Trophoblast cell (in vitro differentiated cells and primary cell): ENCODE measurements around the gene AASS.
A peak's percentile ranks its signal among the peaks of the same experiment; 100 is the strongest.

Source experiments
- DNase-seq, 2 donors: peaks; one replicate each; pipeline ENCODE4 v3.0.0-alpha.2; 2016
- H2AFZ ChIP-seq: 2 replicates; pipeline ENCODE4 v1.6.1; 2013; ENCODE audit warnings: low read length, moderate library complexity, mild to moderate bottlenecking; ENCODE audit not compliant: insufficient read depth, poor library complexity
- H2AK5ac ChIP-seq: 2 replicates; pipeline ENCODE4 v1.6.1; 2013; ENCODE audit warnings: mild to moderate bottlenecking, low read length
- H2BK120ac ChIP-seq: 2 replicates; pipeline ENCODE4 v1.6.1; 2013; ENCODE audit warnings: low read length, mild to moderate bottlenecking, moderate library complexity; ENCODE audit not compliant: insufficient read depth, poor library complexity
- H2BK12ac ChIP-seq: 2 replicates; pipeline ENCODE4 v1.6.1; 2013; ENCODE audit warnings: mild to moderate bottlenecking, low read length, moderate library complexity
- H2BK5ac ChIP-seq: 2 replicates; pipeline ENCODE4 v1.6.1; 2013; ENCODE audit warnings: low read length, low read depth, moderate library complexity, mild to moderate bottlenecking; ENCODE audit not compliant: poor library complexity
- H3K14ac ChIP-seq: 2 replicates; pipeline ENCODE4 v1.6.1; 2013; ENCODE audit warnings: mild to moderate bottlenecking, low read length
- H3K18ac ChIP-seq: 2 replicates; pipeline ENCODE4 v1.6.1; 2013; ENCODE audit warnings: mild to moderate bottlenecking, low read length
- H3K23ac ChIP-seq: 2 replicates; pipeline ENCODE4 v1.6.1; 2013; ENCODE audit warnings: low read length
- H3K27ac ChIP-seq: 2 replicates; pipeline ENCODE4 v1.5.1; 2013; ENCODE audit warnings: low read depth, mild to moderate bottlenecking, inconsistent platforms, low read length, moderate library complexity
- H3K27me3 ChIP-seq: 2 replicates; pipeline ENCODE4 v1.6.1; 2013; ENCODE audit warnings: inconsistent platforms, mild to moderate bottlenecking, low read length, moderate library complexity; ENCODE audit not compliant: insufficient read depth
- H3K36me3 ChIP-seq, 2 experiments: 1 replicate in 1 of 2; 2 replicates in 1 of 2; pipeline ENCODE4 v1.6.1; 2013; ENCODE audit warnings: low read length in 2 of 2, mild to moderate bottlenecking in 2 of 2, moderate library complexity in 1 of 2; ENCODE audit not compliant: insufficient read depth in 2 of 2, control insufficient read depth in 1 of 2
- H3K4ac ChIP-seq: 2 replicates; pipeline ENCODE4 v1.6.1; 2013; ENCODE audit warnings: low read depth, mild to moderate bottlenecking, low read length, moderate library complexity
- H3K4me1 ChIP-seq, 2 experiments: 1 replicate in 1 of 2; 2 replicates in 1 of 2; pipeline ENCODE4 v1.6.1; 2013; ENCODE audit warnings: low read length in 2 of 2, mild to moderate bottlenecking in 2 of 2, moderate library complexity in 1 of 2; ENCODE audit not compliant: insufficient read depth in 2 of 2, control insufficient read depth in 1 of 2
- H3K4me2 ChIP-seq: 2 replicates; pipeline ENCODE4 v1.6.1; 2013; ENCODE audit warnings: inconsistent platforms, mild to moderate bottlenecking, low read length, moderate library complexity
- H3K4me3 ChIP-seq: 2 replicates; pipeline ENCODE4 v1.5.1; 2013; ENCODE audit warnings: mild to moderate bottlenecking, low read depth, low read length, inconsistent platforms
- H3K79me1 ChIP-seq: one replicate; pipeline ENCODE4 v1.6.1; 2013; ENCODE audit warnings: low read length
- H3K79me2 ChIP-seq: 2 replicates; pipeline ENCODE4 v1.6.1; 2013; ENCODE audit warnings: low read length, mild to moderate bottlenecking; ENCODE audit not compliant: control insufficient read depth, insufficient read depth, poor library complexity
- H3K9ac ChIP-seq: 2 replicates; pipeline ENCODE4 v1.6.1; 2013; ENCODE audit warnings: mild to moderate bottlenecking, low read length
- H3K9me3 ChIP-seq: 2 replicates; pipeline ENCODE4 v1.6.1; 2013; ENCODE audit warnings: low read depth, mild to moderate bottlenecking, control low read depth, inconsistent platforms, low read length; ENCODE audit not compliant: insufficient read depth
- H4K12ac ChIP-seq: 2 replicates; pipeline ENCODE4 v1.6.1; 2013; ENCODE audit warnings: low read depth, mild to moderate bottlenecking, low read length, moderate library complexity
- H4K8ac ChIP-seq: 2 replicates; pipeline ENCODE4 v1.6.1; 2013; ENCODE audit warnings: low read depth, mild to moderate bottlenecking, low read length, moderate library complexity
- H4K91ac ChIP-seq: one replicate; pipeline ENCODE4 v1.6.1; 2013; ENCODE audit warnings: low read depth, mild to moderate bottlenecking, low read length, moderate library complexity
- WGBS: extraction: QIAGEN DNeasy Blood & Tissue Kit; methylation state at CpG from one replicate; pipeline ENCODE4 v1.1.7; 2013; ENCODE audit warnings: missing lambda C conversion rate; ENCODE audit not compliant: insufficient read length, insufficient coverage; ENCODE audit errors: extremely low coverage; 5-methylcytosine and 5-hydroxymethylcytosine counted together

The AASS gene

GRCh38 chr7:122059542-122059941, 84.5 kb downstream of the AASS start:
- Histone ChIP-seq H4K12ac (no peak overlapping the region), H3K27me3 (no peaks in the 10 kb centered on the region), H3K27ac (no peak overlapping the region), H2AFZ (no peak overlapping the region), H3K18ac (no peak overlapping the region), H3K14ac (no peak overlapping the region), H4K91ac (no peak overlapping the region), H3K4me2 (no peak overlapping the region), H2BK12ac (no peak overlapping the region), H2BK5ac (no peak overlapping the region), H3K9me3 (no peaks in the 10 kb centered on the region), H3K79me2 (no peaks in the 10 kb centered on the region), H3K4me3 (no peak overlapping the region), H3K4ac (no peak overlapping the region), H3K4me1 (no peaks in the 10 kb centered on the region), H3K23ac (no peak overlapping the region), H4K8ac (no peak overlapping the region), H2BK120ac (no peak overlapping the region), H2AK5ac (no peak overlapping the region), H3K36me3 (no peaks in the 10 kb centered on the region), H3K9ac (no peak overlapping the region), H3K79me1 (no peaks in the 10 kb centered on the region)
- DNase-seq: peak in 1 of 2 donors; percentile 26
- no CpG with 5 or more reads among the region's 4 CpGs for WGBS

DNA sequence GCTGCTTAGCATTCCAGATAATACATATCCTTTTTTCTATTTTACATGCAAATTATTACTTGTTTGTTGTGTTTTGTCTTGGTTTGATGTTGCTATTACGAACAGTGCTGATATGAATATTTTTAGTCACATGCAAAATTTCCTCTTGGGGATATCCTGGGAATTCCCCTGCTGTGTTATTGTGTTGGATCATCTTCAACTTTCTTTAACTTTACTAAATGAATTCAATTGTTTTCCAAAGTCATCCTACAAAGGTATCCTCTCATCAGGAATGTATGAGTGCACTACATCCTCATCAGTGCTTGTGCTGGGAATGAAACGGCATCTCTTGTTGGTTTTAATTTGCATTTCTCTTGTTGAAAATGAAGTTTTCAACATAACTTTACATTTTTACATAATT, 87.1 kb downstream of the AASS start:
- Histone ChIP-seq H3K14ac (no peak overlapping the region), H4K12ac (no peak overlapping the region), H3K18ac (no peak overlapping the region), H3K4me3 (no peak overlapping the region), H4K8ac (no peak overlapping the region), H3K27me3 (no peaks in the 10 kb centered on the region), H3K9ac (no peak overlapping the region), H4K91ac (no peak overlapping the region), H2AFZ (no peak overlapping the region), H3K4ac (no peak overlapping the region), H3K4me1 (no peaks in the 10 kb centered on the region), H2BK12ac (no peak overlapping the region), H2BK5ac (no peak overlapping the region), H2AK5ac (no peak overlapping the region), H3K4me2 (no peak overlapping the region), H3K36me3 (no peaks in the 10 kb centered on the region), H3K79me2 (no peaks in the 10 kb centered on the region), H3K23ac (no peak overlapping the region), H3K27ac (no peak overlapping the region), H2BK120ac (no peak overlapping the region), H3K79me1 (no peaks in the 10 kb centered on the region), H3K9me3 (no peaks in the 10 kb centered on the region)
- DNase-seq: no peak
- WGBS: no CpG with 5 or more reads among the region's 2 CpGs

DNA sequence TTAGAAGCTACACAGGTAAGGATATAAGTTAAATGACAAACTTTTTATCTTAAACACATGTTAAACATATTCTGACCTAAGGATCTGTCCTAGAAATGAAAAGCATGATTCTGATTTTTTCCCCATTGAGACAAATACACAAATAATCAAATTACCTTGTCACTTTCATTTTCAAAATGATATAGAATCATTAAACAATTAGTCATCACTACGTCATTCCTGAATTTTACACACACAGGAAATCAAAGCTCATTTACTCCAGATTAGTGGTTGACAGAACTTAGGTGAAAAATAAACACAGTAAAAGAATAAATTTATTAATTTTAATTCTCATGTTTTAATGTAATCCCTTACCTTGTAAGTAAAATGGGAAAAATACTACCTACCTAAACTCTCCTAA, 89.0 kb downstream of the AASS start:
- no peak overlapping the region for H3K9ac ChIP-seq
- no CpG with 5 or more reads among the region's 1 CpG for WGBS
- H2AK5ac ChIP-seq: no peak overlapping the region

GRCh38 chr7:122054393-122054792, 89.7 kb downstream of the AASS start:
- H3K79me2 ChIP-seq: no peaks in the 10 kb centered on the region
- no peak overlapping the region for H3K23ac ChIP-seq
- no peaks in the 10 kb centered on the region for H3K9me3 ChIP-seq
- no peaks in the 10 kb centered on the region for H3K4me1 ChIP-seq
- H2BK12ac ChIP-seq: no peak overlapping the region
- no peak overlapping the region for H2AFZ ChIP-seq
- no peak overlapping the region for H3K27ac ChIP-seq
- H2BK120ac ChIP-seq: no peak overlapping the region
- DNase-seq: no peak
- H4K91ac ChIP-seq: no peak overlapping the region
- no peak overlapping the region for H3K18ac ChIP-seq
- no peaks in the 10 kb centered on the region for H3K36me3 ChIP-seq
- no peaks in the 10 kb centered on the region for H3K27me3 ChIP-seq
- H3K14ac ChIP-seq: no peak overlapping the region
- no peak overlapping the region for H3K4me3 ChIP-seq
- no CpG with 5 or more reads among the region's 1 CpG for WGBS
- H3K4ac ChIP-seq: no peak overlapping the region
- H4K8ac ChIP-seq: no peak overlapping the region
- no peak overlapping the region for H2BK5ac ChIP-seq
- no peak overlapping the region for H2AK5ac ChIP-seq
- H3K79me1 ChIP-seq: no peaks in the 10 kb centered on the region
- no peak overlapping the region for H4K12ac ChIP-seq
- H3K9ac ChIP-seq: no peak overlapping the region
- H3K4me2 ChIP-seq: no peak overlapping the region

More for the DNA sequence above, 89.0 kb downstream of the AASS start:
- Histone ChIP-seq H2BK12ac (no peak overlapping the region), H3K4me2 (no peak overlapping the region), H4K12ac (no peak overlapping the region), H3K27ac (no peak overlapping the region), H4K91ac (no peak overlapping the region), H4K8ac (no peak overlapping the region), H3K23ac (no peak overlapping the region), H3K4me3 (no peak overlapping the region), H3K4ac (no peak overlapping the region), H3K18ac (no peak overlapping the region), H3K36me3 (no peaks in the 10 kb centered on the region), H3K14ac (no peak overlapping the region), H3K4me1 (no peaks in the 10 kb centered on the region), H3K79me2 (no peaks in the 10 kb centered on the region), H3K9me3 (no peaks in the 10 kb centered on the region), H3K79me1 (no peaks in the 10 kb centered on the region), H2BK5ac (no peak overlapping the region), H2AFZ (no peak overlapping the region), H2BK120ac (no peak overlapping the region), H3K27me3 (no peaks in the 10 kb centered on the region)
- no peak for DNase-seq
